ENCODE data around the gene PLEKHM3. TPM values are rescaled to one million over a fixed set of nuclear protein-coding genes. Genes with fewer than 3 reads are reported as not detected.
"Not testable (repeated sequence)": the region's sequence is repeated elsewhere in the genome, so short reads cannot be mapped to it uniquely, and the experiment has no call there.

The PLEKHM3 gene
- total RNA-seq, 1 donor from 2014 or later = 13.3 TPM

GRCh38 chr2:208039376-208040110 is 14.2 kb upstream of the PLEKHM3 start:
- DNase-seq (no peak), ATAC-seq (no peak)
- intact Hi-C loops (cut with micrococcal nuclease) = loop anchor here (2.0 kb wide), 1 partner anchor 295 kb away; no protein-coding TSS in a partner anchor

GRCh38 chr2:208037564-208038487 is 12.5 kb upstream of the PLEKHM3 start:
- DNase-seq (no peak), ATAC-seq (no peak)
- intact Hi-C loops (cut with micrococcal nuclease) = no loop called here

DNA sequence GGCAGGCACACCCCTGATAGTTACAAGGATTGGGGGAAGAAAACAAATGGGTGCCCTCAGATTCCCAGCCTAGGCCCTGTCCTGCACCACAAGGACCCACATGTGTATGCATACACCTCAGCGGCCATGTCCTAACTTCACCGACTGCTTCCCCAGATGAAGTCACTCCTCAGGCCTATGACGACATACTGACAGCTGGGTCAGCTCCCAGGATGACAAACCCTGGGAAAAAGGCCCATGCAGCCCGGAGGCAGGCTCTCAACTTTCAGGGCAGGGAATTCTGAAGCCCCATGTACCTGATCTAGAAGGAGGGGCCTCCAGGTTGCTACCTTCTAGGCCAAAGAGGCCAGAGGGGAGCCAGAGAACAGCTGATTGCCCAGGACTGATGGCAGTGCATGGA is 11.0 kb upstream of the PLEKHM3 start:
- intact Hi-C loops (cut with micrococcal nuclease) = no loop called here

GRCh38 chr2:208034503-208035140 is 9.3 kb upstream of the PLEKHM3 start:
- ATAC-seq (no peak), DNase-seq (no peak)
- intact Hi-C loops (cut with micrococcal nuclease) = no loop called here

More for the DNA sequence above, 11.0 kb upstream of the PLEKHM3 start:
- ATAC-seq (no peak), DNase-seq (no peak)

GRCh38 chr2:208033701-208034502 is 8.6 kb upstream of the PLEKHM3 start:
- intact Hi-C loops (cut with micrococcal nuclease) = no loop called here
- ATAC-seq (peak; percentile 73), DNase-seq (peak; percentile 41)

- no peak for DNase-seq
- peak; percentile 80 for ATAC-seq
- intact Hi-C loops (cut with micrococcal nuclease) = no loop called here
Measured at GRCh38 chr2:208031608-208032019, 6.3 kb upstream of the PLEKHM3 start.

- ATAC-seq (peak; percentile 16), DNase-seq (no peak)
- intact Hi-C loops (cut with micrococcal nuclease) = no loop called here
Measured at GRCh38 chr2:208025814-208026184, 472 bp upstream of the PLEKHM3 start.

GRCh38 chr2:208024091-208024490 is 1.2 kb downstream of the PLEKHM3 start:
- ATAC-seq (no peak), DNase-seq (no peak)
- intact Hi-C loops (cut with micrococcal nuclease) = no loop called here

GRCh38 chr2:208020253-208020652 is 5.1 kb downstream of the PLEKHM3 start:
- intact Hi-C loops (cut with micrococcal nuclease) = no loop called here
- no peak for ATAC-seq
- DNase-seq = no peak

DNA sequence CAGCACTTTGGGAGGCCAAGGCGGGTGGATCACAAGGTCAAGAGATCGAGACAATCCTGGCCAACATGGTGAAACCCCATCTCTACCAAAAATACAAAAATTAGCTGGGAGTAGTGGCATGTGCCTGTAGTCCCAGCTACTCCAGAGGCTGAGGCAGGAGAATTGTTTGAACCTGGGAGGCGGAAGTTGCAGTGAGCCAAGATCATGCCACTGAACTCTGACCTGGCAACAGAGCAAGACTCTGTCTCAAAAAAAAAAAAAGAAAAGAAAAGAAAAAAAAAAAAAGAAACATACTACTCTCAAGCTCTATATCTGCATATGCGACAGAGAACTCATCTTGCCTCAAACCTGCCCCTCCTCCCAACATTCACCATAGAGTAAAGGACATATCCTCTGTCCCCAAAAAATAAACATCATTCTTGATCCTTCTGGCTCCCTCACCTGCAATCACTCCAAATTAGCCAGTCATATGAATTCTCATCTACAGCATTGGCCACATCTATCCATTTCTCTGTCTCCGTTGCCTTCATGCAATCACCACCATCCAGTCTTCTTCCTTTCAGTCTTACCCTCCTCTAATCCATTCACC is 7.1 kb downstream of the PLEKHM3 start:
- DNase-seq; intact Hi-C loops (cut with micrococcal nuclease); ATAC-seq: not testable (repeated sequence)

GRCh38 chr2:208017721-208018120 is 7.6 kb downstream of the PLEKHM3 start:
- no peak for ATAC-seq
- intact Hi-C loops (cut with micrococcal nuclease) = no loop called here
- no peak for DNase-seq

DNA sequence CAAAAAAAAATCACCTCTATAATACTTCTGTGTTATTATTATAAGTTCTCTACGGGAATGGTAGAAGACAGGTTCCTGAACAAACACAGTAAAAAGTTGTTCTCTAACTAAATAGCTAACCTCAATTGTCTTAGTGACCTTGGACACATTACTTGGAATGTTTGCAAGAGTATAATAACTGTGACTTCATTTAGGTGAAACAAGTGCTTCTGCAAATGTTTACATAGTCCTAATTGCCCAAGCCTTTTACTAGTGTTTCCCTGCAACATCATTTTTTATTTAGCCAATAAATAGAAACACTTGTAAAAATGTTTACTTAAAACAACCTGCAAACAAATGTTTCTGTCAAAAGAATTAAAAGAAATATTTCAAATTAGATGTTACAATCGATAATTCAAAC is 9.9 kb downstream of the PLEKHM3 start:
- ATAC-seq (no peak), DNase-seq (no peak)
- intact Hi-C loops (cut with micrococcal nuclease) = no loop called here

GRCh38 chr2:208013285-208014178 is 11.8 kb downstream of the PLEKHM3 start:
- intact Hi-C loops (cut with micrococcal nuclease) = no loop called here
- DNase-seq = no peak
- ATAC-seq = peak; percentile 35

GRCh38 chr2:208012449-208012848 is 12.9 kb downstream of the PLEKHM3 start:
- ATAC-seq (peak; percentile 80), DNase-seq (no peak)
- intact Hi-C loops (cut with micrococcal nuclease) = no loop called here

DNA sequence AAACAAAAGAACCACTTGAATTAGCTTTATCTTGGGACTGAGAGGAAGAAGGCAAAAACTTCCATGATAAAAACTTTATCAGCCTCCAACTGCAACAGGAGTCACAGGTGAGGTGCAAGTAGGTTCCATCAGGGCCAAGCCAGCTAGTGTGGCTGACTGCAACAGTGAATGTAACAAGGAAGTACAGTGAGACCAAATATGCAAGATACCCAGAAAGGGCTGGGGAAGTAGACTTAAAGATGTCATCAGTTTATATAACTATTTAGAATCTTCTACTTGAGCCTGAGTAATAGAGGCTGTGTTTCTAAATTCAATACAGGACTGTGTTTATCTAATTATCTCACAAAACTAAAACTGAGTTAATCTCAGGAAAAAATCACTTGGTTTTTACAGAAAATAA is 14.8 kb downstream of the PLEKHM3 start:
- ATAC-seq (no peak), DNase-seq (no peak)
- intact Hi-C loops (cut with micrococcal nuclease) = no loop called here

DNA sequence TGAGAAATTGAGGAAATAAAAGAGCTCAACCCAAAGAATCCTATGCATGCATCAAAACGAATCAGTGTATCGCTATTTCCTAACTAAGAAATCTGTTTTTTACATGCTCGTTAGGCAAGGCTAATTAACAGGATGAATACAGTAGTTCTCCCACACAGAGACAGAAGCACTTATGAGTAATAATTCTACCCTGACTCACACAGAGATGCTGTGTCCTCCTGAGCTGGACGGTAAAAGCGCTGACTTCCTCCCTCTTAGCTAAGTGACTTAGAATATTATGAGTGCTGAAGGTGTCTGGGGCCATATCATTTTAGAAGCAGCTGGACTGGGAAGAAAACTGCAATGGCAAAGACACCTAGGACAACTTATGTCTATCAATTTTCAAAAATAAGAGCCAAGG is 18.5 kb downstream of the PLEKHM3 start:
- no peak for DNase-seq
- intact Hi-C loops (cut with micrococcal nuclease) = no loop called here
- ATAC-seq = no peak

DNA sequence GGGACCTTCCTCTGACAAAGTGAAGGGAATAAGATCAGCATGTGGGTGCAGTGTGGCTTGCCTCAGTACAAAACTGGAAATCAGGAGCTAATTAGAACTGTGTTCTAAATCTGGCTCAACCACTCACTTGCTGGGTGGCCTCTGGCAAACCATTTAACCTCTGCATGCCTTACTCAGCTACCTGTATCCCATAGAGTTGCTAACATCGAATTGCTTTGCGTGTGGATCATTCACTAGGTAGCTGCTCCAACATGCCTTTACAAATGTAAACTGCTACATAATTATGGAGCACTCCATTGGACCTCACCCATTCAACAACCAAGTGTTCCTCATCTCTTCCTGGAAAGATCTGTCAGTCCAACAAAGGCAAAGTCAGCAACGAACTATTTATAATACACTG is 19.0 kb downstream of the PLEKHM3 start:
- no peak for DNase-seq
- ATAC-seq = peak; percentile 76
- intact Hi-C loops (cut with micrococcal nuclease) = no loop called here

GRCh38 chr2:208001924-208002323 is 23.4 kb downstream of the PLEKHM3 start:
- ATAC-seq (peak; percentile 65), DNase-seq (no peak)
- intact Hi-C loops (cut with micrococcal nuclease) = no loop called here

Data from left ventricle myocardium superior (tissue), 1 donor.